ENCODE results near the gene NEK9.
"Not testable (repeated sequence)": the region's sequence is repeated elsewhere in the genome, so short reads cannot be mapped to it uniquely, and the experiment has no call there.

The NEK9 gene

GRCh38 chr14:75070383-75070782 is 56.5 kb downstream of the NEK9 start:
- in situ Hi-C loops (cut with MboI; ENCODE audit: low sequenced_read_pairs) = no loop called here

GRCh38 chr14:75069811-75070145 is 57.1 kb downstream of the NEK9 start:
- in situ Hi-C loops (cut with MboI; ENCODE audit: low sequenced_read_pairs) = no loop called here

GRCh38 chr14:75069121-75069810 is 57.6 kb downstream of the NEK9 start, which contains the start of gene ZC2HC1C:
Gene ZC2HC1C (plus strand): TSS chr14:75069641. CDS start chr14:75070574, 933 bp downstream.
- in situ Hi-C loops (cut with MboI; ENCODE audit: low sequenced_read_pairs) = no loop called here

- in situ Hi-C loops (cut with MboI; ENCODE audit: low sequenced_read_pairs) = no loop called here
Measured at GRCh38 chr14:75068294-75069120, 58.3 kb downstream of the NEK9 start.

- in situ Hi-C loops (cut with MboI; ENCODE audit: low sequenced_read_pairs) = not testable (repeated sequence)
Measured at GRCh38 chr14:75067765-75068164, 59.1 kb downstream of the NEK9 start.

- in situ Hi-C loops (cut with MboI; ENCODE audit: low sequenced_read_pairs) = no loop called here
Measured at GRCh38 chr14:75067212-75067611, 59.6 kb downstream of the NEK9 start.

GRCh38 chr14:75066691-75067090 is 60.2 kb downstream of the NEK9 start:
- in situ Hi-C loops (cut with MboI; ENCODE audit: low sequenced_read_pairs) = no loop called here

- in situ Hi-C loops (cut with MboI; ENCODE audit: low sequenced_read_pairs) = no loop called here
Measured at GRCh38 chr14:75064205-75064567, 62.7 kb downstream of the NEK9 start.

GRCh38 chr14:75063491-75064204 is 63.2 kb downstream of the NEK9 start, which contains the start of gene ACYP1:
Gene ACYP1 (minus strand): TSS chr14:75064024. CDS start chr14:75063553, 471 bp downstream.
- in situ Hi-C loops (cut with MboI; ENCODE audit: low sequenced_read_pairs) = no loop called here

- in situ Hi-C loops (cut with MboI; ENCODE audit: low sequenced_read_pairs) = no loop called here
Measured at GRCh38 chr14:75063013-75063412, 63.8 kb downstream of the NEK9 start.

GRCh38 chr14:75060420-75060819 is 66.4 kb downstream of the NEK9 start:
- in situ Hi-C loops (cut with MboI; ENCODE audit: low sequenced_read_pairs) = no loop called here

- in situ Hi-C loops (cut with MboI; ENCODE audit: low sequenced_read_pairs) = no loop called here
Measured at GRCh38 chr14:75059642-75060041, 67.2 kb downstream of the NEK9 start.

- in situ Hi-C loops (cut with MboI; ENCODE audit: low sequenced_read_pairs) = no loop called here
Measured at GRCh38 chr14:75054421-75054820, 72.4 kb downstream of the NEK9 start.

- in situ Hi-C loops (cut with MboI; ENCODE audit: low sequenced_read_pairs) = no loop called here
Measured at GRCh38 chr14:75053396-75054291, 73.2 kb downstream of the NEK9 start.

- in situ Hi-C loops (cut with MboI; ENCODE audit: low sequenced_read_pairs) = no loop called here
Measured at GRCh38 chr14:75051556-75051899, 75.3 kb downstream of the NEK9 start.

- in situ Hi-C loops (cut with MboI; ENCODE audit: low sequenced_read_pairs) = no loop called here
Measured at GRCh38 chr14:75050852-75051555, 75.8 kb downstream of the NEK9 start, which contains the start of gene MLH3. Gene MLH3 (minus strand): TSS chr14:75051467. CDS start chr14:75049655, 1,812 bp downstream.

- in situ Hi-C loops (cut with MboI; ENCODE audit: low sequenced_read_pairs) = no loop called here
Measured at GRCh38 chr14:75049731-75050201, 77.1 kb downstream of the NEK9 start.

- in situ Hi-C loops (cut with MboI; ENCODE audit: low sequenced_read_pairs) = no loop called here
Measured at GRCh38 chr14:75049136-75049535, 77.7 kb downstream of the NEK9 start.

- in situ Hi-C loops (cut with MboI; ENCODE audit: low sequenced_read_pairs) = no loop called here
Measured at GRCh38 chr14:75048101-75048500, 78.7 kb downstream of the NEK9 start.

- in situ Hi-C loops (cut with MboI; ENCODE audit: low sequenced_read_pairs) = no loop called here
Measured at GRCh38 chr14:75047506-75047905, 79.3 kb downstream of the NEK9 start.
